GM18858 (cell line): ENCODE measurements around the gene CLDN6.

Experiments
- ATAC-seq: cut with Tn5 transposase; IDR thresholded peaks from one replicate; pipeline ENCODE4 v1.9.1; 2021; ENCODE audit not compliant: unreplicated experiment

The CLDN6 gene

DNA sequence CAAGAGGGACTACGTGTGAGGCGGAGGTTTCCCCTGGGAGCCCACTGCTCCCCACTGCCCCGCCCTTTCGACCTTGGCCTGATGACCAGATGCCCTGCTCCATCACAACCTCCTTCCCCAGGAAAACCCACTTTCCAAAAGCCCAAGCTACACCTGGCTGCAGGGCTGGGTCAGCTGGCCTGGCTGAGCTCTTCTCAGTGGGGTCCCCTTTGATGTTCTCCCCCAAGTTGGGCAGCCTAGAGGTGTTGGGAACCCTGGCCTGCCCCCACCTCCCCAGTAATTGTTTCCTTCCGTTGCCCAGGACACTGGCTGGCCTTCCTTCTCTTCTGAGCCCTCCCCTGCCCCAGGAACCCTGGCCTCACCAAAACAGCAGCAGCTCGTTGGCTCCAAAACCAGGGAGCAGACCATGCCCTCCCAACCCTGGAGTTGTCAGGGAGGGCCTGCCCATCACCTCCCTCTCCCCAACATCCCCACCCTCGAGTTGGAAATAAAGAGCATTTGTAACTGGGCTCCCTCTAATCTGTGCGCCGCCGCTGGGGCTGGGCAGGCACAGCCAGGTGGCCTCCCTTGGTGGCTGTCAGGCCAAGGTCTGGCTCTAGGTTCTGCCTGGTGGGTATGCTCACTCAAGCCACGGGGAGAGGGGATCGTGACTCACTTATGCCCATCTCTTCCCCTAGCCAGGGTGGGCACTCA is 3.8 kb downstream of the CLDN6 start:
- no peak for ATAC-seq

DNA sequence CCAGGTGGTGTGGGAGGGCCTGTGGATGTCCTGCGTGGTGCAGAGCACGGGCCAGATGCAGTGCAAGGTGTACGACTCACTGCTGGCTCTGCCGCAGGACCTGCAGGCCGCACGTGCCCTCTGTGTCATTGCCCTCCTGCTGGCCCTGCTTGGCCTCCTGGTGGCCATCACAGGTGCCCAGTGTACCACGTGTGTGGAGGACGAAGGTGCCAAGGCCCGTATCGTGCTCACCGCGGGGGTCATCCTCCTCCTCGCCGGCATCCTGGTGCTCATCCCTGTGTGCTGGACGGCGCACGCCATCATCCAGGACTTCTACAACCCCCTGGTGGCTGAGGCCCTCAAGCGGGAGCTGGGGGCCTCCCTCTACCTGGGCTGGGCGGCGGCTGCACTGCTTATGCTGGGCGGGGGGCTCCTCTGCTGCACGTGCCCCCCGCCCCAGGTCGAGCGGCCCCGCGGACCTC is 4.5 kb downstream of the CLDN6 start:
- ATAC-seq: no peak

DNA sequence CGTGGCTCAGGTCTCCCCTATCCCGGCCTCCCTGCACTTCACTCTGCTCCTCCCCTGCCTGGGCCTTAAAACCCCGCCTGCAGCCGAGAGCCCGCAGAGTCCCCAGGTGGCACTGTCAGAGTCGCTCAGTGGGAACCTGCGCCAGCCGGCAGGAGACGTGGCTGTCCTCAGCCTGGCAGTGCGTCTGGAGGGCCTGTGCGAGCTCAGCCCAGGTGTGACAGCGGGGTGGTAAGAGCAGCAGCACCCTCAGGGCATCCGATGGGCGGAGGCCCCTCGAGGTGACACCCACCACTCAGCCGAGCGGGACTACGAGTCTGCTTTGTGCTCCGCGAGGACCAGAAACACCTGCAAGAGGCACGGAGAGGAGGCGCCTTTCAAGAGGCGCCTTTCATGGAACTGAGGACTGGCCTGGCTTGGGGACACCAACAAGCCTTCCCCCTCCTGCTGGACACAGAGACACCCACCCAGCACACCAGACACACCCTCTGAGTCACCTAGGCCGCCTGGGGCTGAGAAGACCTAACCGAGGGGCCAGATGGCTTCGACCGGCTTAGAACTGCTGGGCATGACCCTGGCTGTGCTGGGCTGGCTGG is 5.1 kb downstream of the CLDN6 start, which contains the start of gene CLDN9:
Gene CLDN9 (plus strand): TSS at position 96 of the 593 bp plus-strand sequence. CDS start 440 bp downstream, at position 536.
- ATAC-seq: no peak

DNA sequence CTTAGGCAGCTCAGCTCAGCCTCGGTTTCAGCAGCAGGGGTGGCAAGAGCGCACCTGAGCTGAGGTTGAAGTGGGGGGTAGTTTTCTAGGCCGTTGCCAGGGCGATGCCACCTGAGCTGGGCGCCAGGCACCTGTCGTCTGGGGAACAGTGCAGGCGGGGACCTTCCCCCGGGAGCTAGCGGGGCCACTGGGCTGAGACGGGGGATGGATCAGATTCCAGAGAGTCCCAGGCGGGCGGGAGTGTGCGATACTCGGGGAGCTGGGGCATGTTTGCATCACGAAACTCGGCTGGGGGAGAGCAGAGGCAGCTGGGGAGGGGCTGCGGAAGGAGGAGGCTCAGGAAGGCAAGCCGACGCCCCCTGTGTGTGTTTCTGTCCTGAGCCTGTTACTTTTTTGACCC is 5.7 kb downstream of the CLDN6 start:
- no peak for ATAC-seq

DNA sequence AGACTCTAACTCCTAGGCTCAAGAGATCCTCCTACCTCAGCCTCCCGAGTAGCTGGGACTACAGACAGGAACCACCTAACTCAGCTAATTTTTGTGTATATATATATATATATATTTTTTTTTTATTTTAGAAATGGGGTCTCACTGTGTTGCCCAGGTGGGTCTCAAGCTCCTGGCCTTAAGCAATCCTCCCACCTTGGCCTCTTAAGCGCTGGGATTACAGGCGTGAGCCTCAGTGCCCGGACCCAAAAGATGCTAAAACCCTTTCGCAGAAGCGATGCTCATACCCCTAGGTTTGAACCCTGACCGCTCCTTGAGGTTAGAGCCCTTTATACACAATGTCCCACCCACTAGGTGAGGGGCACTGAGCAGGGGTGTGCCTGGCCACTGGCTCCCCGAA is 7.5 kb downstream of the CLDN6 start:
- no peak for ATAC-seq

DNA sequence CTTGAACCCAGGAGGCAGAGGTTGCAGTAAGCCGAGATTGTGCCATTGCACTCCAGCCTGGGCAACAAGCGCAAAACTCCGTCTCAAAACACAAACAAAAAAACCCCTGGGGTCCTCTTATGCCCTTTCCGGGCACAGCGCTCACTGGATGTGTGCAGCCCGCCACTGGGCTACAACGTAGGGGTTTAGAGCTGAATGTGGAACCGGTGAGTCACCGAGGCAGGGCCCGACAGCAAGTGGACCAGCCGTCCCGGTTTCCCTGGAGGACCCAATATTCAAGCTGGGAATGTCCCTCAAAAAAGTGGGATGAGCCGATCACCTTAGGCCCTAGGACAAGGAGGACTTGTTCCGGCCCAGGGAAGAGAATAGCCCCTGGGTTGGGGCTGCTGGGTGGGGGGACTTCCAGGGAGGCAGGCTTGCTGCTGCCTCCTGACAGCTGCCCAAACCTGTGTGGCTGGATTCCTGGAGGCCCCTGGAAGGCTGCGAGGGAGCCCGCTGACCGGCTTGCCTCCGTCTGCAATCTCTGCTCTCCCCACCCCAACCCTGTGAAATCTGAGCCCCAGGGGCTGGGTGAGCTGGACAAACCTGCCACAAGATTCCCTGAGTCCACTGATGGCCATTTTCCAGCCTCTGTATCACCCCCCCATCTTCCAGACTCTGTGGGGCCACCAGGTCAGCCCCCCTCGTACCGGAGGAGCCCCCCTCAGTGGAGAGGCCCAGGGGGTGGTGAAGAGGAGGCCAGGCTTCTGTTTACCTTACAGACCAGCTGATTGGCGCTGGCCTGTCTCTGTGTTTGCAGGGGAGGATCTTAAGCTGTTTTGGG is 8.2 kb downstream of the CLDN6 start:
- ATAC-seq: no peak

DNA sequence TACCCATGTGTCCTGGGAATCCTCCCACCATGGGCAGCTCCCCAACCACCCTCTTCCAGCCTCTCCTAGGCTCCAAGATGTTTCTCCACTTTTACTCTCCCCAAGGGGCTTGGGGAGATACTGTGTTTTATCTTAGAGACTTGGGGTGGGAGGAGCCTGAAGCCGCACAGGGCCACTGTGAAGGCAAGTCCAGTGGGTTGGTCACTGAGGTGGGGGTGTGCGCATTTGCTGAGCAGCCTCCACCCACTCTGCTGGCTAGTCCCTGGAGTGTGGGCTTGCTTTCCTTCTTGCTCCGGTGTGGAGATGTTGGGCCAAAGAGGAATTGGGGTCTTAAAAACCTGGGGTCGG is 9.3 kb downstream of the CLDN6 start:
- ATAC-seq: no peak

DNA sequence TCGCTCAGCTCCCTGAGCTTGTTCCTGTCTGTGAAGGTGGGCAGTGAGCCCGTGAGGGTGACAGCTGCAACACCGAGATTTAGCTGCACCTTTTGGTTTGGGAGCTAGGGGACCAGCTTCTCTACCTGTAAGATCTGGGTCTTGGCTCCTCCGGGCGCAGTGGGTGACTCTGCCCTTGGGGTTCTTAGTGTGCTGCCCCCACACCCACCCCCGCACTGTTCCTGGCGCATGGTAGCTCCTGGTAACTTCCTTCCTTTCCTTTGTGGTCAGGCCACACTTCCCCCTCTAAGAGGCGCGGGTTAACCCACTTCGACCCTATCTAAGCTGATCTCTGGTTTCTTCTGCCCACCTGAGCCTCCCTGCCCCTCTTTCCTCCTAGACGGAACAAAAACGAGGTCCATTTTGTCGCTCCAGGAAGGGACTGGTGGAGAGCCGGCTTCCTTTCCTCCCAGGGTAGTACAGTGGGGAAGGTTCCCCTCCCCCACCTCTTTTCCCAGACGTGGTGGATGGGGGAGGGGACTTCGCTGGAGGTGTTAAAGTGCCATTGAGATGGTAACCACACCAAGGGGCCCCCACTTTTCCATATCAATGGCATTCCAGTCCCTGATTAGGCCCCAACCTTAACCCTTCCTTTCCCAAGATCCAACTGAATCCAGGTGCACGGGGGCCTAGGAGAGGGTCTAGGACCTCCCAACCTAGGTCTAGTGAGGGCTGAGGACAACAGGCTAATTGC is 9.9 kb downstream of the CLDN6 start:
- ATAC-seq: no peak

DNA sequence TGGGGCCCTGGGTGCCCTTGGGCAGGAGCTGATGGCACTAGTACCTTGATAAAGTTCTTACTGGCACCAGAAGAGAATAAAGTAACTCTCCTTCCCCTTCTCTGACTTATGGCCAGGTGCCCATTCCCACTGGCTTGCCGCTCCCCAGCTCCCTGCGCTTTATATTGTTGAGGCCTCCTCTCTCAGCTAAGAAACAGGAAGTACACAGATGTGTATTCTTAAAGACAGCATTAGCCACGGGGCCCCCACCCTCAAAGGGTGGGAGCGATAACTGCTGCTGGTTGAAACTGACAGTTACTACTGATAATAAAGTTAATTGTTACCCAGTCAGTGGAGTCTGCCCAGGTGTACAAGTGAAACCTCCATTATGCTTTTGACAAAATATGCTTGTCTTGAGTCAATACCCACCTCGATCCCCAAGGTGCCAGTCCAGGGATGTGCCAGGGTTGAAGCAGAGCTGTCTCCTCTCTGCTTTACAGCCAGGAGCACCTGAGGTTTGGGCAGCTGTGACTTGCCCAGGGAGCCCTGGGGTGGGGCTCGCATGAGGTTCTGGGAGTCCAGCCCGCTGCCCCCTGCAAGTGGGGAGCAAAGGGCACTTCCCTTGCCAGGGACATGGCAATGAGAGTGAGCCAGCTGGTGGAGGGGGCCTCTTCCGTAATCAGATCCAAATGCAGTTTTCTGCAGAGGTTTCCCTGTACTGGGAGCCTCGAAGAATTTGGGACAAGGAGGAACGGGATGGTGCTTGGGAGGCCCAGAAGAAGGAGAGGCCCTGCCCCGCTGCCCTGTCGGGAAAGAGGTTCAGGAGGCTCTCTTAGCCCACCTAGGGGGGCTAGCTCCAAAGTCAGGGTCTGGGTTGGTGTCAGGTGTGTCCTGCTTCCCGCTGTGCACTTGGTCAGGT is 10.7 kb downstream of the CLDN6 start:
- no peak for ATAC-seq

DNA sequence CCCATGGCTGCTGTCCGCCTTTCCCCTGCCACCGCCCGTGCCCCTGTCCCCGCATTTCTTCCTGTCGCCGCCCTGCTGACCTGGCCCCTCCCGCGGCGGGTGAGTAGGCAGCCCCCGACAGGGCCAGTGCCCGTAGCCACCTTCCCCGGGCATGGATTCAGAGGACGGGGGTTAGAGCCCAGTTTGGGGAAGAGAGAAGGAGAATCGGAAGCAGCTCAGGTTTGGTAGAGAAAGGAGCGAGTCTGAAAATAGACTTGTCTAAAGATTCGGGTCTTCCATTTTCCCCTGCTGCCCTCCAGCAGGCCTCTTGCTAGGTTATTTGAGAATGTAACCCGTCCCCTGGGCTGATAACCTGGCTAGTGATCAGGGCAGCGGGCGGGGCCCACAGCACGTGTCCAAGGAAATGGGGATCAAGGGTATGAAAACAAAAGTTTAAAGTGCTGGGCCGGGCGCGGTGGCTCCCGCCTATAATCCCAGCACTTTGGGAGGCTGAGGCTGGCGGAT is 13.2 kb downstream of the CLDN6 start:
- ATAC-seq: no peak

DNA sequence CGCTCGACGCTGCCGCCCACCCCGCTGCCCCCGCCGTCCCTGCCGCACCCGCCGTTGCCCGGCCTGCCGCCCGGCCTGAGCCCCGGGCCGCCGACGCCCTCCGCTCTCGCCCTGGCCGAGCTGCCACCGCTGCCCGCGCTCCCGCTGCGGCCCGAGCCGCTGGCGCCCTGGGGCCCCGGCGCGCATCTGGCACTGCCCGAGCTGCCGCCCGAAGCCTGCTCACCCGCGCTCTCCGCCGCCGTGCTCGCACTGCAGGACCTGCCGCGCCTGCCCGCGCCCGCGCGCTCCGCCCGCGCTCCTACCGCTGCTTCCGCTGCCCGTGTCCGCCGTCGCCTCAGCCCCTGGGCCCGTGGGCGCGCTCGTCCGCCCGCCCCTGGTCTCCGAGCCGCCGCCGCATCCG is 13.7 kb downstream of the CLDN6 start:
- ATAC-seq: no peak

DNA sequence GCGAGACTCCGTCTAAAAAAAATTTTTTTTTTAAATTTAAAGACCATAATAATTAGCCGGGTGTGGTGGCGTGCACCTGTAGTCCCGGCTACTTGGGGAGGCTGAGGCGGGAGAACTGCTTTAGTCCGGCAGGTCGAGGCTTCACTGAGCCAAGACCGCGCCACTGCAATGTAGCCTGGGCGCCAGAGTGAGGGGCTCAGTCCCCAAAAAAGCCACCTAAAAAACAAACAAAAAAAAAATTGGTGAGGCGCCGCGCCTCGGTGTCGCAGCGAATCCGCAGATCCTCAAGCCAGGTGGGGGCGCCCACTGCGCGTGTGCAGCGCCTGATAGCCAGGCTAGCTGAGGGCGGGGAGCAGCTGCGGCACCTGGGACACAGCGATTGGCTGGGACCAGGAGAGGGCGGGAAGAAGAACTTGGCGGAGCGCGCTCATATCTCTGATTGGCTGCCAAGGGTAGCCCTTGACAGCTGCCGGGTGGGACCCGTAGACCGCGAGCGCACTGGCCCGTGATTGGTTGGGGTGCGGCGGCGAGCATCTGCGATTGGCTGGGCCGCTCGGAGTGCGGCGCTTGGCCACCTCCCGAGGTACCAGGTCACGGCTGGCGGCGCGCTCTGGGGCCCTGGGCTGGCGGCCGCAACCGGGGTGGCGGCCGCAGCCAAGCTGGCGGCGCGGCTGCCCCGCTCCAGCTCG is 14.3 kb downstream of the CLDN6 start:
- ATAC-seq: peak; percentile 88

DNA sequence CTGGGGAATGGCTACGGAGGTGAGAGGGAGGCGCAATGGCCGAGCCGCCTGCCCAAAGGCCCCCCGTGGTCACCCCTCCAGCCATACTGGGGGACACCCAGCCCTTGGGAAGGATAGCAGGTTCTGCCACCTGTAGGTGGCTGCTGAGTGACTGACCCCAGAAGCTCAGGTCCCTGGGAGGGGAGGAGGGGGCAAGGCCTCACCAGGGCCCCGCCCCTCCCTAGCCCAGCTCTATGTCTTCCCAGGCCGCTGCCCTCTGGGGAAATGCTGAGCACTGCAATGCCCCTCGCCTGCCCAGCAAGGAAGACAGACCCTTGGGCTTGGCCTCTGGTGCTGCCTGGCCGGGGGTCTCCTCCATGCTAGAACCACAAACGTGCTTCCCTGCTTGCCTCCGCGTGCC is 16.7 kb downstream of the CLDN6 start:
- ATAC-seq: no peak

DNA sequence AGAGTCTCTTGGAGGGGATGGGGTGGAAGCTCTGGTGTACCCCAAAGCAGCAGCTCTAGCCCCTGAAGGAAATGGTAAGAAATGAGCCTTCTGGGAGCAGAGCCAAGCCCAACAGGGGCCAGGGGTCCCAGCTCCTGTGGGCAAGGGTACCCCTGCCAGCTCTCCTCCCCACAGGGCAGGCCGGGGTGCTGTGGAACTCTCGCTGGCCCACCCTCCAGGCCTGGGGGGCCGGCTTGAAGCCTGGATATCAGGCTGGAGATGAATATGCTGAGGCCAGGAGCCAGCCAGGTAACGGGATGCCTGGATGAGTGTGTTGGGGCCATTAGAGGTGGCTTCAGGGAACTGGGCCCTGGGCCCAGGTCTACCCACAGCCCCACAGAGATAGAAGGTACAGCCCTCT is 17.4 kb downstream of the CLDN6 start:
- ATAC-seq: no peak

DNA sequence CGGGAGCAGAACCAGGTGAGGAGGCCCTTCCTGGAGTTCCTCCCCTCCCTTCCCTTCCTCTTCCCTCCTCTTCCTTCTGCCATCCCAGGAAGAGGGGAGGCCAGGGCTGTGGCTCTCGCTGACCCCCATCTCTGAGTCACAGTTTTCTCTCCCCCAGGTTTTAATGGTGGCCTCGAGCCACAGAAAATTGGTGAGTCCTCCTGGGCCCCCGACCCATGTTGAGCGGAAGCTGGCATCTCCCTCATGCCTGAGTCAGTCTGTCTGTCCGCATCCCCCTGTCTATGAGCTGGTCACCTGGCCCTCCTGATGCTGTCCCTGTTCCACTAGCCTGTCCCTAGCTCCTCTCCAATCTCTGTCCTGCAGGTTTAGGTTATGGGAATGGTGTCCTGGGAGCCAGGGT is 18.1 kb downstream of the CLDN6 start:
- ATAC-seq: no peak

DNA sequence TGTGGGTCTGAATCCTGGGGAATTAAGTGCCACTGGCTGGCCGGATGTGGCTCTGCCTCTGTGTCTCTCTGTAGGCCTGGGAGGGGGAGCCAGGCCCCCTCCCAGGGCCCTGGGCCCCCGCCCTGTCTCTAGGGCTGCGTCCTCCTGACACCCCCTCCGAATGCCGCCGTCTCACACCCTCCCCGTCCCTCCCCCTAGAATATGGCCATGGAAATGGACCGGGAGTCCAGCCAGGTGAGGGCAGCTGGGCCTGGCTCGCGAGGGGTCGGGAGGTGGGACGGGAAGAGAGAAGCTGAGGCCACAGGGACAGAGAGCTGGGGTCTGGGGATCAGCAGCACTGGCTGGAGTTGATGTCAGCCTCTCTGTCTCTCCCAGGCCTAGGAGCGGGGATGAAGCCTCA is 21.7 kb downstream of the CLDN6 start:
- ATAC-seq: no peak

DNA sequence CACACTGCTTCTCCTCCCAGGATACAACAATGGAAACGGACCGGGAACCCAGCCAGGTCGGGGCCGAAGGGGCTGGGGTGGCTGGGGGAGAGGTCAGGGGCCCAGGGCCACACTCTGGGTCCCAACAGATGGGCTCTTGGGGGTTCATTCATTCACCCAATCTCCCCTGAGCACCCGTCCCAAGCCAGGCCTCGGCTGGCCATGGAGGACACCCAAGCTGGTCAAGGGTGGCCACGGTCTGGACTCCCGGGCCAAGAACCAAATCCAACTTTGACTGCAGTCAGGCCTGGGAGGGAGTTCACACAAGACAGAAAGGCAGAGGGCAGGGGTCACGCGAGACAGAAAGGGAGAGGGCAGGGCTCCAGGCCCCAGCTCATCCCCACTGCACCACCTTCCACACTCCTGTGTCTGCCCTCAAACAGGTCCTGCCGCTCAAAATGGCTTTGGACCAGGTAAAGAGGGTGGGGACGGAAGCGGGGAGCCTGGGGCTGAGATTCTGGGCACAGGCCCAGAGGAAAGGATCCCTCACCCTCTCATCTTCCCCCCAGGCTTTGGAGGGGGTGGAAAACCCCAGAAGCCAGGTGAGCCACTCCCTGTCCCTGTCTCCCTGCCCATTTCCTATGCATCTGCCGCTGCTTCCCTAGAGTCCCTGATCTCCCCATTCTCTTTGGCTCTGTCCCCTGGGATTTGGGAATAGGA is 25.5 kb downstream of the CLDN6 start:
- no peak for ATAC-seq

DNA sequence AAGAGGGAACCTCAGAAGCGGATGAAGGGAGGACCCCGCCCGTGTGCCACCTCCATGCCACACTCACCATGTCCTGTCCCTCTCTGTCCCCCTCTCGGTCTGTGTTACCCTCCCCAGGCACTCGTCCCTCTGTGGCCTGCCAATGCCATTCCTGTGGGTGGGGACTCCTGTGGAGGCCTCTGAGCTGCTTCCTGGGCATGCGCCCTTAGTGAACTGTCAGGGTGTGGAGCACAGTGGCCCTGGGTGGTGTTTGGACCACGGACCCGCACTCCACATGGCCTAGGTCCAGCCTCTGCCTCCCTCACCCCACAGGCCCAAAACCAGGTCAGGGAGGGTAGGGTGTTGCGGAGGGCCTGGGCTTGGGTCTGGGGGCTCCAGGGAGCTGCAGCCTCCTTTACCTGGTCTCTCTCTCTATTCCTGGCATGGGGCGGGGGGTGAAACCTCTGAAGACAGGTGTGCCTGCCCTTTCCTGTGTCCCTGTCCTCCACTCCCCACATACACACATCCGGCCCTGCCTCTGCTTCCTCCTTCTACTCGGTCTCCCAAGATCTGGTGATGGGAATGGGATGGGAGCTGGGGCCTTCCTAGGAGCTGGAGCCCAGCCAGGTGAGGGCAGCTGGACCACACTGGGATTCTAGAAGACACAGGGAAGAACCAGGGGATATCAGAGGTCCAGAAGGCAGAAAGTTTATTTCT is 26.3 kb downstream of the CLDN6 start:
- ATAC-seq: no peak
